HUDEP-2 (cell line): ENCODE measurements around the gene PCA3.

Experiments used
- DNase-seq, 76 experiments: peaks; one replicate each; lab custom pipeline; 2025; ENCODE audit not compliant: unreplicated experiment in 76 of 76; lab: John Stamatoyannopoulos, UW

Gene PCA3

GRCh38 chr9:76818271-76818670 lies 54.0 kb downstream of the PCA3 start:
- DNase-seq, result peak in 36 of 76 experiments; percentile 0 to 86 (median 20)

GRCh38 chr9:76820431-76820830 lies 56.2 kb downstream of the PCA3 start:
- DNase-seq, result no peak

- DNase-seq, result no peak
Observed at GRCh38 chr9:76827296-76828080, 63.2 kb downstream of the PCA3 start.

- DNase-seq, result no peak
Observed at GRCh38 chr9:76828447-76828846, 64.2 kb downstream of the PCA3 start.

GRCh38 chr9:76835571-76836283 lies 71.5 kb downstream of the PCA3 start:
- peak in 3 of 76 experiments; percentile 29 to 32 (median 30) for DNase-seq
